Cardiac ventricle fibroblast (primary cell): ENCODE measurements around the gene GGT5. TPM values are rescaled to one million over a fixed set of nuclear protein-coding genes. Genes with fewer than 3 reads are reported as not detected.

ENCODE experiments used
- total RNA-seq: library from RNA; depleted of rRNA; stranded (reverse); fragments of >200 nt; gene quantifications from 2 replicates; pipeline ENCODE4 v1.2.3, GENCODE V29; 2015

Gene GGT5, protein sequence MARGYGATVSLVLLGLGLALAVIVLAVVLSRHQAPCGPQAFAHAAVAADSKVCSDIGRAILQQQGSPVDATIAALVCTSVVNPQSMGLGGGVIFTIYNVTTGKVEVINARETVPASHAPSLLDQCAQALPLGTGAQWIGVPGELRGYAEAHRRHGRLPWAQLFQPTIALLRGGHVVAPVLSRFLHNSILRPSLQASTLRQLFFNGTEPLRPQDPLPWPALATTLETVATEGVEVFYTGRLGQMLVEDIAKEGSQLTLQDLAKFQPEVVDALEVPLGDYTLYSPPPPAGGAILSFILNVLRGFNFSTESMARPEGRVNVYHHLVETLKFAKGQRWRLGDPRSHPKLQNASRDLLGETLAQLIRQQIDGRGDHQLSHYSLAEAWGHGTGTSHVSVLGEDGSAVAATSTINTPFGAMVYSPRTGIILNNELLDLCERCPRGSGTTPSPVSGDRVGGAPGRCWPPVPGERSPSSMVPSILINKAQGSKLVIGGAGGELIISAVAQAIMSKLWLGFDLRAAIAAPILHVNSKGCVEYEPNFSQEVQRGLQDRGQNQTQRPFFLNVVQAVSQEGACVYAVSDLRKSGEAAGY
- 216 and 255 TPM in 2 replicates for total RNA-seq

DNA sequence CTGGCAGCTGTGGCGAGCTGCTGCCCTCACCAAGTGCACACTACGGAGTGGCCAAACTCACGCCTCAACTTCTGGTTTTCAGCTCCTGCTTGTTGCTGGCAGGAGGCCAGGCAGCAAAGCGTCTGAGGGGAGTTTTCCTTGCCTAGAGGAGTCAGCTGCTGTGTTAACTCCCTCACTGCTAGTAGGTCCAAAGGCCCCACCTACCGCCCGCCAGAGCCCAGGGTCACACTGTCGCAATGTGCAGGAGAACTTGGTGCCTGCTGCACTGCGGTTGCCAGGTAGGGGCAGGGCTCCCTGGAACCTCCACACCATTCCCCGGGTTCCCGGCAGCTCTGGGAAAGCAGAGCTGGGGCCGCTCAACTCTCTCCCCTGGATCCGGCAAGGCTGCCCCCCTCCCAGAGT is at the start of gene GGT5:
TSS of gene GGT5 (minus strand) at position 53 of the 402 bp plus-strand sequence. CDS start 357 bp downstream, outside the sequence.

DNA sequence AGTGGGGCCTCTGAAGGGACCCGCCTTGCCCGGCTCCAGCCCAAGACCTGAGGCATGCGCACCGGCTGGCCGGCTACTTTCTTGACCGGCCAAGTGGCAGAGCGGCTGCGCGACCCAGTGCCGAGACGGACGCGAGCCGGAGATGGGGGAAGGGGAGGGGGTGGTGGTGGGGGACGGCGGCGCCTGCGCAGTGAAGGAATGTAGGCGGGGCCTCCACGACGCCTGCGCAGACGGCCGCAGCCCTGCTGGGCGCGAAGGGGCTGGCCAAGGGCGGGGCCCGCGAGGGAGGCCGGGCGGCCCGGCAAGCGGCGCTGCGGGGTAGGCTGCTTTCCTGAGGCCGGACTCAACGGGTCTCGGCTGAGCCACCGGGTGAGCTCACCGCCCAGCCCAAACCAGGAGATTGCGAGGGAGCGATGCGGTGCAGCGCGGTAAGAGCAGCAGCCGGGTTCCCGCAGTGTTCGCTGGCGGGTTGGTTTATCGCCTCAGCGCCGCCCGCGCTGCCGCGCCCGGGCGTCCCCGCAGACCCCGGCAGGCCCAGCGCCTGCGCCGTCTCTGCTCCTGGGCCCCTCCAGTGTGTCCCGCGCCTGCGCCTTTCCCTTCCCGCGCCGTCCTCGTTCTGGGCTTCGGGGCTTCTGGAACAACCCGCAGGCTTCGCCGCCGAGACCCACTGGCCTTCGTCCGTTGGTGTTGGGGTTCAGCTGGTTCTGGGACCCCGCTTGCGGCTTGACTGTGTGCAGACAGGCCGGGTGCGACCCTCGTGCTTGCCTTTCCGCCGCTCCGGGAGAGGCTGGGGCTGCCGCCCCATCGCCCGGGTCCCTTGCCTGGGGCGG is 25.9 kb upstream of the GGT5 start, which contains the start of gene SPECC1L:
TSS of gene SPECC1L (plus strand) at position 276 of the 830 bp plus-strand sequence. CDS start 31,401 bp downstream, outside the sequence.

DNA sequence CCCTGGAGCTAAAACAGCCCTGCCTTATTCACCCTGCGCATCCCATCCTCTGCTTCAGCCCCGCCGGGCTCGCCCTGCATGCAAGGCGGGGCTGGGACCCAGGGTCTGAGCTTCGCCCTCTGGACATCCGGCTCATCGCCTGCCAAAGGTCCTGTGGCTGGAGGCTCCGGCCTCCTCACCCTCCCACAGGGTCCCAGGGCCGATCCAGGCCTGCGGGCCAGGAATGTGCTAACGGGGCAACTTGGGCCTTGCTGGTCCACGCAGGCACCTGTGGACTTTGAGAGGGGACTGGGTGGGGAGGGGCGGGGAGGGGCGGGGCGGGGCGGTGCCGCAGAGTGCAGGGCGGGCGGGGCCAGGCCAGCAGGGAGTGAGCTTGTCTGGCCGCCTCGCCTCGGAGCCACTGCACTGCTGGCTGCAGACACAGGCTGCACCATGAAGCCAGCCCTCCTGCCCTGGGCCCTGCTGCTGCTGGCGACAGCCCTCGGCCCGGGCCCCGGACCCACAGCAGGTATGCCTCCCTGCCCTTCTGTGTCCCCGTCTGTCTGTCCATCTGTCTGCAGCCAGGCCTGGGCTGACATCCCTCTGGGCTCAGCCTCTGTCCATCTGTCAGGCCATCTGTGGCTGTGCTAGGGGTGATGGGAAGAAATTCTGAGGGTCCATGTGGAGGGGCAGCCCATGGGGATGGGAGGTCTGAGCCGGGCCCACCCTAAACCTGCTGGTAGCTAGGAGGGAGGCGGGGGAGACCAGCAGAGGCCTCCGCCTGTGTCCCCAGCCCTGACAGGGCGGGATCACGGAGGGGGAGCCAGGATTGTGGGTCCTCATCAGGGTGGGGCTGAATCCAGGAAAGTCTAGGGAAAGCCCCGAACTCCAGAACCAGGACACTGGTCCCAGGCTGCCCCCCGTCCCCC is 63.5 kb downstream of the GGT5 start, which contains the start of gene SUSD2:
TSS of gene SUSD2 (plus strand) at position 400 of the 908 bp plus-strand sequence. CDS start at position 433, 33 bp downstream.

Other genes starting within 250 kb of the GGT5 start
- not detected in 2 replicates for gene GSTT4, start 239.6 kb downstream of the GGT5 start, total RNA-seq
- gene CABIN1, start 233.8 kb downstream of the GGT5 start, total RNA-seq, result 24.9 and 25.3 TPM in 2 replicates
- 43.9 and 50.7 TPM in 2 replicates for gene SUSD2, start 63.6 kb downstream of the GGT5 start, total RNA-seq
- 30.9 and 34.4 TPM in 2 replicates for gene SPECC1L, start 25.7 kb upstream of the GGT5 start, total RNA-seq
- 0.44 and 0.88 TPM in 2 replicates for gene ADORA2A, start 182.5 kb upstream of the GGT5 start, total RNA-seq